ENCODE measurements around the gene DAD1. TPM values are rescaled to one million over a fixed set of nuclear protein-coding genes. Genes with fewer than 3 reads are reported as not detected.

Gene DAD1
- total RNA-seq, 1 experiment from 2014 or later = 258 TPM

DNA sequence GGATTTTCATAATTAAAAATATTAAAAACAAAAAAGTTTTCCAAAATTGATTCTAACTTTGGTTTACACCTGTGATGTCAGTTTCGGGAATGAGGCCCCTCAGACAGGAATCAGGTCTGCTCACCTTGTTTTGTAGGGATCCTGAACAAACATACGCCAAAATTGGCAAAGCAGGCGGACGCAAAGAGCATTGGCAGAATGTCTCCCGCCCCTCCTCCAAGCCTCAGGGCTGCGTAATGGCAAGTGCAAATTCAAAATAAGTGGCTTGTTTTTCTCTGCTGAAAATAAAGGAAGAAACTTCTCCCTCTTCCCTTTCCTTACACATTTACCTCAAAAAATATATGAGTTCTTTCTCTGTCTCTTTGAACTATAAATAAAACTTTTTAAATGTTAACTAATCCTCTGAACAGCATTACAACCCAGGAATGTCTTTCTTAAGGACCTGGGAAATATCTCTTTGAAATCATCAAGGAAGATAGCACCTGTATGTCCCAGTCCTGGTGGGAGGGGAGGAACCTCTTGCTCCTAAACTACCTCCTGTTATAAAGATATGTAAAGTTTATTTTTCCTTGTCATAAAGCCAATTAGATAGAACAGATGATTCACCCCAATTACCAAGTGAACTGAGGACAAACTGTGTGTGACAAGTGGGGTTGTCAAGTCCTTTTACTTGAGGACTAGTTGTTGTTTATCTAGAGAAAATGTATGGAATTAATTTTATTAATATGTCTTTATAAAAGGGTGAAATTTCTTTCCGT is 38.7 kb upstream of the DAD1 start:
- H3K27ac ChIP-seq (ENCODE audit: low read length) = no peak overlapping the region
- H3K27me3 ChIP-seq (ENCODE audit: low read length) = no peaks in the 10 kb centered on the region
- no peaks in the 10 kb centered on the region for H3K9me2 ChIP-seq (replicated peaks; ENCODE audit: low read length)
- H4K20me1 ChIP-seq (ENCODE audit: low read length) = no peaks in the 10 kb centered on the region
- H3K9me3 ChIP-seq (ENCODE audit: low read length) = no peaks in the 10 kb centered on the region
- no peak overlapping the region for H3K9ac ChIP-seq (ENCODE audit: low read length)
- no peak overlapping the region for H2AFZ ChIP-seq (ENCODE audit: low read length)
- ChIA-PET CTCF (no interaction called here), POLR2A (ENCODE audit: unreplicated experiment) (no interaction called here)
- H3K36me3 ChIP-seq (ENCODE audit: low read depth, low read length) = no peaks in the 10 kb centered on the region
- no peaks in the 10 kb centered on the region for H3F3A ChIP-seq (ENCODE audit: low read length, unreplicated experiment)
- DNase-seq (no peak), ATAC-seq (no peak)
- no peak overlapping the region for H3K4me3 ChIP-seq (ENCODE audit: low read length)
- no peak overlapping the region for H3K4me2 ChIP-seq (ENCODE audit: low read length)
- TF ChIP-seq, protein P1, sequence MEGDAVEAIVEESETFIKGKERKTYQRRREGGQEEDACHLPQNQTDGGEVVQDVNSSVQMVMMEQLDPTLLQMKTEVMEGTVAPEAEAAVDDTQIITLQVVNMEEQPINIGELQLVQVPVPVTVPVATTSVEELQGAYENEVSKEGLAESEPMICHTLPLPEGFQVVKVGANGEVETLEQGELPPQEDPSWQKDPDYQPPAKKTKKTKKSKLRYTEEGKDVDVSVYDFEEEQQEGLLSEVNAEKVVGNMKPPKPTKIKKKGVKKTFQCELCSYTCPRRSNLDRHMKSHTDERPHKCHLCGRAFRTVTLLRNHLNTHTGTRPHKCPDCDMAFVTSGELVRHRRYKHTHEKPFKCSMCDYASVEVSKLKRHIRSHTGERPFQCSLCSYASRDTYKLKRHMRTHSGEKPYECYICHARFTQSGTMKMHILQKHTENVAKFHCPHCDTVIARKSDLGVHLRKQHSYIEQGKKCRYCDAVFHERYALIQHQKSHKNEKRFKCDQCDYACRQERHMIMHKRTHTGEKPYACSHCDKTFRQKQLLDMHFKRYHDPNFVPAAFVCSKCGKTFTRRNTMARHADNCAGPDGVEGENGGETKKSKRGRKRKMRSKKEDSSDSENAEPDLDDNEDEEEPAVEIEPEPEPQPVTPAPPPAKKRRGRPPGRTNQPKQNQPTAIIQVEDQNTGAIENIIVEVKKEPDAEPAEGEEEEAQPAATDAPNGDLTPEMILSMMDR (conservative IDR thresholded peaks at IDR 0.05; ENCODE audit: low read depth, low read length) = no peak
- no peak for TF ChIP-seq EZH2phosphoT487 (IDR thresholded peaks at IDR 0.05; ENCODE audit: borderline replicate concordance, low read length)
- no peak for TF ChIP-seq EZH2 (IDR thresholded peaks at IDR 0.05; ENCODE audit: low read length, unreplicated experiment)
- no TSS peak for BruUV-seq (replicated peaks)
- no peaks in the 10 kb centered on the region for H3K79me2 ChIP-seq (ENCODE audit: low read length)
- no peaks in the 10 kb centered on the region for H3K4me1 ChIP-seq (ENCODE audit: insufficient read depth, low read length)
- intact Hi-C loops (cut with micrococcal nuclease) = no loop called here

DNA sequence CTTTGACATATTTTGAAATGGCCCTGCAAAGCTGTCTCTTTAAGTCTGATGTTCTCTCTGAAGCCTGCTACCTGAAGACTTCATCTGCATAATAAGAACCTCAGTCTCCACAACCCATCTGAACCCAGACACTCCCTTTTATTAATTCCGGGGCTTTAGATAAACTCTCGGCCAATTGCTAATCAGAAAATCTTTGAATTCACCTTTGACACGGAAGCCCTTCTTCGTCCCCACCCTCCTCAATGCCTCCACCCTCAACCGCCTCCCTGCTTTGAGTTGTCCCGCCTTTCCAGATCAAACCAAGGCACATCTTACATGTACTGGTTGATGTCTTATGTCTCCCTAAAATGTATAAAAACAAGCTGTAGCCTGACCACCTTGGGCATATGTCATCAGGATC is 37.6 kb upstream of the DAD1 start:
- Histone ChIP-seq H2AFZ (ENCODE audit: low read length) (no peak overlapping the region), H3F3A (ENCODE audit: low read length, unreplicated experiment) (no peaks in the 10 kb centered on the region), H3K36me3 (ENCODE audit: low read depth, low read length) (no peaks in the 10 kb centered on the region), H3K79me2 (ENCODE audit: low read length) (no peaks in the 10 kb centered on the region), H3K9ac (ENCODE audit: low read length) (no peak overlapping the region), H4K20me1 (ENCODE audit: low read length) (no peaks in the 10 kb centered on the region), H3K4me3 (ENCODE audit: low read length) (no peak overlapping the region), H3K4me1 (ENCODE audit: insufficient read depth, low read length) (peaks cover 10% of the 10 kb centered on the region), H3K9me3 (ENCODE audit: low read length) (no peaks in the 10 kb centered on the region), H3K27me3 (ENCODE audit: low read length) (no peaks in the 10 kb centered on the region), H3K9me2 (replicated peaks; ENCODE audit: low read length) (no peaks in the 10 kb centered on the region), H3K4me2 (ENCODE audit: low read length) (no peak overlapping the region), H3K27ac (ENCODE audit: low read length) (no peak overlapping the region)
- intact Hi-C loops (cut with micrococcal nuclease) = no loop called here
- ChIA-PET CTCF (no interaction called here), POLR2A (ENCODE audit: unreplicated experiment) (no interaction called here)
- ATAC-seq (no peak), DNase-seq (no peak)
- BruUV-seq (replicated peaks) = no TSS peak
- TF ChIP-seq EZH2 (IDR thresholded peaks at IDR 0.05; ENCODE audit: low read length, unreplicated experiment) (no peak), EZH2phosphoT487 (IDR thresholded peaks at IDR 0.05; ENCODE audit: borderline replicate concordance, low read length) (no peak)
- TF ChIP-seq, protein P1 (conservative IDR thresholded peaks at IDR 0.05; ENCODE audit: low read depth, low read length) = no peak

DNA sequence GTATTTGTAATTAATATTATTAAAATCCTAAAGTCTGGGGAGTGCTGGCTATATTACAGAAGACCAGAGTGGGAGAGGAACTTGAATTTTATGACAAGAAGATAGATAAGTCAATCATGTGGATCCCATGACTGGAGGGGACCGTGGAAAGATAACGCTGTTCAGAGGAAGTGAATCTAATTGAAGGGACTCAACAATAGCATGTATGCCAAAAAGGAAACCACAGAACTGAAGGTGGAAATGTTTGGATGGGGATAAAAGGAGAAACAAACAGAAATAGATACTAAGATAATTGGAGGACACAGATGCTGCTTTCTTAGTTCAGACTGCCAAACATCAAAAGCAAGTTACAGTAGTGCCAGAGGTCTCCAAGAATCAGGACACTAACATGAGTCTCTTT is 34.0 kb upstream of the DAD1 start:
- Histone ChIP-seq H3K79me2 (ENCODE audit: low read length) (no peaks in the 10 kb centered on the region), H3K4me3 (ENCODE audit: low read length) (no peak overlapping the region), H3K4me2 (ENCODE audit: low read length) (no peak overlapping the region), H3K27ac (ENCODE audit: low read length) (no peak overlapping the region), H3K27me3 (ENCODE audit: low read length) (no peaks in the 10 kb centered on the region), H3K9me3 (ENCODE audit: low read length) (no peaks in the 10 kb centered on the region), H3K36me3 (ENCODE audit: low read depth, low read length) (no peaks in the 10 kb centered on the region), H3F3A (ENCODE audit: low read length, unreplicated experiment) (no peaks in the 10 kb centered on the region), H3K9ac (ENCODE audit: low read length) (no peak overlapping the region), H2AFZ (ENCODE audit: low read length) (no peak overlapping the region), H3K9me2 (replicated peaks; ENCODE audit: low read length) (no peaks in the 10 kb centered on the region), H4K20me1 (ENCODE audit: low read length) (no peaks in the 10 kb centered on the region), H3K4me1 (ENCODE audit: insufficient read depth, low read length) (peaks cover 10% of the 10 kb centered on the region)
- intact Hi-C loops (cut with micrococcal nuclease) = no loop called here
- ChIA-PET CTCF (no interaction called here), POLR2A (ENCODE audit: unreplicated experiment) (no interaction called here)
- TF ChIP-seq, protein P1 (conservative IDR thresholded peaks at IDR 0.05; ENCODE audit: low read depth, low read length) = no peak
- TF ChIP-seq EZH2 (IDR thresholded peaks at IDR 0.05; ENCODE audit: low read length, unreplicated experiment) = no peak
- TF ChIP-seq EZH2phosphoT487 (IDR thresholded peaks at IDR 0.05; ENCODE audit: borderline replicate concordance, low read length) = no peak
- BruUV-seq (replicated peaks) = no TSS peak
- ATAC-seq (no peak), DNase-seq (no peak)
